NCI-H2196 (cell line): ENCODE data around the gene CROCC2.

Experiments used
- DNase-seq: peaks from one replicate; lab custom pipeline; 2025; ENCODE audit not compliant: unreplicated experiment; lab: John Stamatoyannopoulos, UW

The CROCC2 gene

DNA sequence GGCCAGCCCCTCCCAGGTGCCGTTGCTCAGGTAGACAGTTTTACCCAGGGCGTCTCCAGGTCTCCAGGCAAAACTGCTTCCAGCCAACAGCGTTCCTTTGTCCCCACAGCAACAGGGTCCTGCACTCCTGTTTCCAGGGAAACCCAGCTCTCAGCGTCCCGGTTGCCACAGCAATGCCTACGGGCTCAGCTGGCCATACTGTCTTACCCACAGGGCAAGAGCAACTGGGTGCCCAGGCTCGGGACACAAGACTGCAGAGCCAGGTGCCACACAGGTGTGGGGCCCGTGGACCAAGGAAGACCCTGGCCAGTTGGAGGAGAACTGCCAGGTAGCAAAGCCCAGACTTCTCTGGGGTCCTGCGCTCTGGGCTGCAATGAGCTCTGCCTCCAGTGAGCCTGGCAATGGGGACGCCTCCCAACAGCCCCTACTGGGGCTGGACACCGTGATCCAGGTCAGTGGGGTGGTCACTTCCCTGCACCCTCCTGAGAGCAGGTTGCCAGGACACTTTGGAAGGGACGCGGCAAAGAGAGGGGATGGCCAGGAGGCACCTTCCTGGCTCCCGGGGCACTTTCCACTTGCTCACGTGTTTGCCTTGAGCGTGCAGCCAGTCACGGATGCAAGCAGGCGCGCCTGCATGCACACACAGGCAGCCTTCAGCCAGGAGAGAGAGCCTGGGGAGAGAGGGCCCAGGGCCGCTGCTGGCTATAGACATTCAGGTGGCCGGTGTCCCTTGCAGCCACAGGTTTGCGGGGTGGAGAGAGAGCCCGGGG, at the start of gene CROCC2:
Gene CROCC2 (plus strand): TSS at position 196 of the 770 bp plus-strand sequence. CDS start 178 bp downstream, at position 374.
- no peak for DNase-seq

DNA sequence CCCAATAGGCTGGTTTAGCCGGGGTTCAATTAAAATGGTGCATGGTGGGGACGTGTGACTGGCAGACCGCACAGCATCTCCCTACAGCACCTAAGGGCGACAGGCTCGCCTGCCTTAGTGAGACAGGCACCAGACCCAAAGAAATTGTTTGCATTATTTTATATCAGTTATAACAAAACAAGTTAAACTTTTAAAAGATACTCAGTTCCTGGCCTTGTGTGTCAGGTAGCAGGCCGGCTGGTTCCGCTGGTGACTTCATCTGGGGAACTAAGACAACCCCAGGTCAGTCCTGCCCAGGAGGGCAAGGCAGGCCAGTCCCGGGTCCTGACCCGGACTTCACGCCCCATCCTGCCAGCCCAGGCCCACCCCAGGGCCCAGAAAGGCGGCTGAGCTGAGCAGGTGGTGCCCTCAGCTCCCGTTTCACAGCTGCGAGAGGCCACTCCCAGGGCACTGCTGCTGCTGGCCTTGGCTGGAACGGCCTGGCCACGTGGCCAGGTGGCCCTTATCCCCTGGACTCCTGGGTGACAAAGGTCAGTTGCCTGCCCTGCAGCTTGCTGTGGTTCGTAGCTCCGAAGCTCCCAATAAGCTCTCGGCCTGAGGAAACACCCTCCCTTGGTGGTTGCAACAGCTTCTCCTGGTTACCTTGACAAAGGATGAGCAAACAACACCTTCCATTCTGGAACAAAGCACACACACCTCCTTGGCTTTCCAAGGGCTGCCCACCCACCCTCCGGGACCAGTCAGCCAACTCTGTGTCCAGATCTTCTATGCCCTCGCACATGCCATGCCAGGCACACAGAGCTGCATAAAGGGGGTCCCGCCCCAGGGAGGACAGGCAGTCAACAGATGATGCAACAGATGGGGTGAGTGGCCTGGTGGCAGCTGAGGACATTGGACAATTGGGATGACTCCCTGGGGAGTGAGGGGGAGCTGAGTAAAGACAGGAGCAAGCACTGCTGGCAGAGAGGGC, 48.8 kb upstream of the CROCC2 start:
- peak; percentile 67 for DNase-seq

DNA sequence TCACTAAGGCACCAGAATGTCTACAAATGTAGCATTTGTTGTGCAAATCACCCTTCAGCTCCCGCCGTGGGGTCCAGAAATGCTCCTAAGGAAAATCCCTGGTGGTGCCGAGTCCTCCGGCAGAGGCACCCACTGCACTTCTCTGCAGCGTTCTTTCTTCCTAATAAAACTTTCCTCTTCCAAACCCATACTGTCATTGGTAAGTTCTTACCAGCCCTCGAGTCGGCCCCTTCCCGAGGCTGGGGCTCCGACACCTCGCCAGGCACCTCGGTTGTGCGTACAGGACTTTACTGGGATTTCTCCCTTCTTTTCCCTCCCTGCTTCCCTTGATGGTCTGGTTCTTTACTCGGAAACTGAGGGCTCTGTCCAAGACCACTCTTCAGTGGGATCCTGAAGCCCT, 47.8 kb upstream of the CROCC2 start:
- no peak for DNase-seq

DNA sequence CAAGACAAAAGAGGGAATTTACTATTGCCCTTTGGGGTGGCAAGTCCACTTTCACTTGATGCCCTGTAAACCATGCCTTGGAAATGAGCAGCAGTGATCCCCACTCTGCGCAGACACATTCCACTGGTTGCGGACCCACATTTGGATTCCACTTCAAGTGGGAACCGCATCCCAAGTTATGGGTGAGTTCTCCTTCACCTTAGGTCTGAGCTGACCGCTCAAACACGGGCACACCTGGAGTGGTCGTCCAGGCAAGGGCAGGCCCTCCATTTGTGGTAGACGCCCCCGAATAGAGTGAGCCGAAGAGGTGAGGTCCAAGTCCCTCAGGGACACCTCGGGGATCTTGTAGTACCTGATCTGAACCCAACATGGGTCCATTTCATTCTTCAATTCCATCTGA, 47.3 kb upstream of the CROCC2 start:
- no peak for DNase-seq

DNA sequence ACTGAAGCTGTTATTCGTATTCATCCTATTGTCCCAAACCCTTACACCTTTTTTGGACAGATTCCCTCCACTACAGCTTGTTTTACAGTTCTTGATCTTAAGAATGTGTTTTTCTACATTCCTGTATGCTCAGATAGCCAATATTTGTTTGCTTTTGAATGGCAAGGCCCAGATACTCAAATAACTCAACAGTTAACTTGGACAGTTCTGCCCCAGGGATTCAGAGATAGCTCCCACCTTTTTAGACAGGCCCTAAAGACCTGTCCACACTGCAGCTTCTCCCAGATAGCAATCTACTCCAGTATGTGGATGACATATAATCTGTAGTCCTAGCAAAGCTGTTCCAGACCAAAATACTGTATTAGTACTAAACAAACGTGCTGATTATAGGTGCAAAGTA, 44.6 kb upstream of the CROCC2 start:
- no peak for DNase-seq

DNA sequence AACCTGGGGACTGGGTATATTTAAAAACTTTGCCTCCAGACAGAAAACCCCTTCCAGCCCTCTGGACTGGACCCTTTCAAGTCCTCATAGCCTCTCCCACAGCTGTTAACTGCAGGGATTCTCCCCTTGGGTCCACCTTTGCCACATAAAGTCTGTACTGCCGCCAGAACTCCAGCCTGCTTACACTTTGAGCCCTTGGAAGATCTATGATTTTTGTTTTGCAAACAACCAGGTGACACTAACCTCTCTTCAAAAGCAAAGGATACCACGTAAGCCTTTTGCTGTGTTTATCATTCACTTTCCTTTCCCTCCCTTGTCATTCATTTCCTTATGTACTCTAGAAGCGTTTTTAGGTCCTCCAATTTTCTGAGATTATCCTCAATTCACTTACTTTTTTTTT, 41.7 kb upstream of the CROCC2 start:
- DNase-seq = no peak

DNA sequence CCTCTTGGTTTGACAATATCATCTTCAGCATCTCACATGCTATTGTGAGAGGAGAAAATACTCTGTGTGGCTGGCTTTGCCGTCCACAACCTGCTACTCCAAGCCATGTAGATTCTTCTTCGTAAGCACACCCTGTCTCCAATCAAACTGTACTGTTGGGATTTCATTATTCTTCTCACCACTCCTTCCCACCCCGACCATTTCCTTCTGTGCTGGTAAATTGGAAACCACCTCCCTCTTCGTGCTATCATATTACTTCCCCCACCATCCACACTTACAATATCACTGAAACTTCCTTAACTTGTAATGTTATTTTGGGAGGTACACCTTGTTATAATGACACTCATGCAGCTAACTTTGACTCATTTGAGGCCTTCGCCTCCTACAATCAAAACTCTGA, 40.7 kb upstream of the CROCC2 start:
- DNase-seq = no peak

DNA sequence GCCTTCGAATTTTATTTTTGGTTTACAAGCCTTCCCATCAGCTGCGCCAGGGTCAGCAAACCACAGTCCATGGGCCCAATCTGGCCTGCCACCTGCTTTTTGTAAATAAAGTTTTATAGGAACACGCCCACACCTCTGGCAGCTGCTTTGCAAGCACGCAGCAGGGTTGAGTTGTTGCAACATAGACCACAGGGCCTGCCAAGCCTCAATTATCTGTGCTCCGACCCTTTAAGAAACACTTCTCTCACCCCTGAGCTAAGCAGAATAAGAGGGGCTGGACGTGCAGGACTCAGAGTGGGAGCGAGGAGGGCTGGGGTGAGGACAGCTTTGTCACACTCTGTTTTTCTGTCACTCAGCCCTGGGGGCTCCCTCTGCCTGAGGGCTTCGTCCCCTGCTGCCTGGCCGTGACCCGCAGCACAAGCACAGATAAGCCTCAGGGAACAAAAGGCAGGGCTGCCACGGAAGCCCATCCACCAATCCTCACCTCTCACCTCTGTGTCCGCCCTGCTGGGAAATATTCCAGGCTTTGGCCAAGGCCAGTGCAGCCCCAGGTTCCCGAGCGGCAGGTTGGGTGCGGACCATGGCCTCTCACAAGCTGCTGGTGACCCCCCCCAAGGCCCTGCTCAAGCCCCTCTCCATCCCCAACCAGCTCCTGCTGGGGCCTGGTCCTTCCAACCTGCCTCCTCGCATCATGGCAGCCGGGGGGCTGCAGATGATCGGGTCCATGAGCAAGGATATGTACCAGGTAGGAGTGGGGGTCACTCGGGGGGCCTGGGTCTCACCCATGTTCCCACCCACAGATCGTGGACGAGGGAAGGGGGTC, 37.6 kb upstream of the CROCC2 start, which contains the start of gene AGXT:
Gene AGXT (plus strand): TSS at position 539 of the 823 bp plus-strand sequence. CDS start 42 bp downstream, at position 581.
- DNase-seq = peak; percentile 55

DNA sequence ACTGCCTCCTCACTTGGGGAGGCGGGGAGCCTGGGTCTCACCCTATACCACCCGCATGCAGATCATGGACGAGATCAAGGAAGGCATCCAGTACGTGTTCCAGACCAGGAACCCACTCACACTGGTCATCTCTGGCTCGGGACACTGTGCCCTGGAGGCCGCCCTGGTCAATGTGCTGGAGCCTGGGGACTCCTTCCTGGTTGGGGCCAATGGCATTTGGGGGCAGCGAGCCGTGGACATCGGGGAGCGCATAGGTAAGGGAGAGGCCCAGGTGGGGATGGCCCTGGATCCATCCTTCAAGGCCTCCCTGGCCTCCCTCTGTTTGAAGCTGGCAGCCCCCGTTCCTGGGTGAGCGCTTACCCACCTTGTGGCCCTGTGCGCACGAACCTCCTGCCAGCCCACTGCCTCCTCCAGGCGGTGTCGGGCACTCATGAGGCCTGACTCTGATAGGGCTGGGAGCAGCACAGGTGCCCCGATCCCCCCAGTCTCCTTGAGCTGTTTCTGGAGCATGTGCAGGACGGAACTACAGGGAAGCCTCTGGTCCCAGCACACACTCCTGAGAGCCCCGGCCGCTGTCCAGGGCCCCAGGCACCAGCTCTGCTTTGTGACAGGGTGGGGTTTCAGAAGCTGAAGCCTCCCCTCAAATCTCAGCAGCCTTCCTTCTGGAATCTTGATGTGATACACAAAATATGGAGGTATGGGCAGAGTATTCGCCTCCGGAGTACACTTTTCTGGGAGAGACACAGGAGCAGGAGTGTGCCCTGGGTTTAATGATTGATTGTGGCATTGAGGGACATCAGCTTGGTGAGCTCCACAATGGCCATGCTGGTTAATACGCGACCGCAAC, 36.8 kb upstream of the CROCC2 start:
- no peak for DNase-seq

DNA sequence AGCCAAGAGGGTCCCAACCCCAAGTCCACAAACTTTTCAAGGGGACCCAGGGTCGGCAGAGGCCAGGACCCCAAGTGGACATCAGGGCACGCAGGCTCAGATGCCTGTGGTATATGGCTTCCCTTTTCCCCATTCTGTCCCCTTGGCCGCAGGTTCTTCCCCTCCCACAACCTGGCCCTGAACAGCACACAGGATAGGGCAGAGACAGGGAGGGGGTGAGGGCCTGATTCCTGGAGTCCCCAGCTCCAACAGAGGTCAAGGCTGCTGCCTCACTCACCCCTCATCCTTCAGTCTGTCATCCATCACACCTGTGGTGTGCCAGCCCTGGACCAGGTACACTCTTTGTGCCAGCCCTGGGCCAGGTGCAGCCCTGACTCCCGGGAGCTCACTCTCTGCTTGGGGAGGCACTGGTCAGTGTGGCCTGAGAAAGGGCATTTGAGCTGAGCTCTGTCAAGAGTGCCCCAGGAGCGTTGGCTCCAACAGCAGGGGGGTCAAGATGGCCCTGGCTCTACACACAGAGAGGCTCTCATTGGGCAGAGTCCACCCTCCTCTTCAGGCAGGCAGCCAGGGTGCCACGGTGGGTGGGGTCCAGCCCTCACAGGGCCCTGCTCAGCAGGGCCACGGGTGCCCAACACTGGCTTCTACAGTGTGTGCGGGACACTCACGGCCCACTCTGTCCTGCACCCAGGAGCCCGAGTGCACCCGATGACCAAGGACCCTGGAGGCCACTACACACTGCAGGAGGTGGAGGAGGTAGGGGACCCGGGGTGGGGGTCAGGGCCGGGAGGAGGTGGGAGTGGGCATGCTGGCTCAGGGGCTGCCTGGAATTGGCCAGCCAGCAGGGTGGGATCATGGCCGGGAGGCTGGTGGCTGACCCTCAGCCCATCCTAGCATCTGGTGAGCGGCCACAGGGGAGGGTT, 35.9 kb upstream of the CROCC2 start:
- no peak for DNase-seq

DNA sequence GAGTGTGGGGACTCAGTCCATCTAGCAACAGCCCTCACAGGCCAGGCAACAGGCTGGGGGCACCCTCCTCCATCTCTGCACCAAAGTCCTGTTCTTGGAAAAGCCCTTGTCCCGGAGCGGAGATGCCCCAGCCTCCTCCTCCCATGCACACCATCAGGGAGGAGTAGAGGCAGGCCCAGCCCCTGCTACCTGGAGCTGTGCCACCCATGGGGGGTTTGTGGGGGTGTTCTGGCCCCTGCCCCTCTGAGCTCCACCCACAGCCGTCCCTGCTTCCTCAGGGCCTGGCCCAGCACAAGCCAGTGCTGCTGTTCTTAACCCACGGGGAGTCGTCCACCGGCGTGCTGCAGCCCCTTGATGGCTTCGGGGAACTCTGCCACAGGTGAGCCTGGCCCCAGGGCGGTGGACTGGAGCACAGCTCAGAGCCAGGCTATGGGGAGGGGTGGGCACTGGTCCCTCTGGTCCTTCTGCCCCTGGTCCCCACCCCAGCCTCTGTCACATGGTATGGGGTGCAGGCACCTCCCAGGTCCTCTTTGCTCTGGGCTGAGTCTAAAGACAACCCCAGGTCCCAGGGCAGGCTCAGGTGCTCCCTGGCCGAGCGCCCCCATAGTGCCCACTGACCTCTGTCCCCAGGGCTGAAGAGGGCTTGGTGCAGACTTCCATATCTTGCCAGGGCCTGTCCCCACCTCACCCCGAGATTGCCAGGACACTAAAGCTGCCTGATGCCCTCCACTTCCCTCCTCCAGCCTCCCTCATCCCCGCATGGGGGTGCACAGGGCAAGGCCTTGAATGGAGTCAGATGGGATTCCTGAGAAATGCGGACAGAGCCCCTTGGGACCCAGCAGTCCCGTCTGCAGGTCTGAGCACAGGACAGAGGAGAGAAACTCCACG, 34.8 kb upstream of the CROCC2 start:
- no peak for DNase-seq

DNA sequence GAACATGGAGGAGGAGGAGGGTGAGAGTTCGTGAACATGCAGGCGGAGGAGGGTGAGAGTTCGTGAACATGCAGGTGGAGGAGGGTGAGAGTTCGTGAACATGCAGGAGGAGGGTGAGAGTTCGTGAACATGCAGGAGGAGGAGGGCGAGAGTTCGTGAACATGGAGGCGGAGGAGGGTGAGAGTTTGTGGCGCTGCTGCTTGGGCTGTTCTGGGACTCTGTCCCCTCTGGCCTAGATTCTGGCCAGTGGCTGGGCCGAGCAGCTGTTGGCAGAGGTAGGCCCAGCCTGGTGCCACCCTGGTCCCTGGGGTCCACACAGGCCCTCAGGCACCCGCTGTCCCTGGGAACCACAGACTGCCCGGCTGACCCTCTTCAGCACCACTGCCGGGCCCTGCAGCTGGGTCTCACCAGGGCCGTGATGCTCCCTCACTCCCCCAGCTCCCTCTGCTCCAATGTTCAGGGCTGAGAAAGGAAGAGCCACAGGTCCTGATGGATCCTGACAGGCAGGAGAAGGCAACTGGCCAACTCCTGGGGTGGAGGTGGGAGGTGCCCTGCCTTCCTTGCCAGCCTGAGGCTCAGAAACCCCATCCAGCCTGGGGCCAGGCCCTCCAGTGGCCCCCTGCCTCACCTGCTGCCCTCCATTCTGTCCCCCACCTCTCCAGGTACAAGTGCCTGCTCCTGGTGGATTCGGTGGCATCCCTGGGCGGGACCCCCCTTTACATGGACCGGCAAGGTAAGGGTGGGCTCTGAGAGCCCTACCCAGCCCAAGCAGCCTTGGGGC, 33.6 kb upstream of the CROCC2 start:
- no peak for DNase-seq

DNA sequence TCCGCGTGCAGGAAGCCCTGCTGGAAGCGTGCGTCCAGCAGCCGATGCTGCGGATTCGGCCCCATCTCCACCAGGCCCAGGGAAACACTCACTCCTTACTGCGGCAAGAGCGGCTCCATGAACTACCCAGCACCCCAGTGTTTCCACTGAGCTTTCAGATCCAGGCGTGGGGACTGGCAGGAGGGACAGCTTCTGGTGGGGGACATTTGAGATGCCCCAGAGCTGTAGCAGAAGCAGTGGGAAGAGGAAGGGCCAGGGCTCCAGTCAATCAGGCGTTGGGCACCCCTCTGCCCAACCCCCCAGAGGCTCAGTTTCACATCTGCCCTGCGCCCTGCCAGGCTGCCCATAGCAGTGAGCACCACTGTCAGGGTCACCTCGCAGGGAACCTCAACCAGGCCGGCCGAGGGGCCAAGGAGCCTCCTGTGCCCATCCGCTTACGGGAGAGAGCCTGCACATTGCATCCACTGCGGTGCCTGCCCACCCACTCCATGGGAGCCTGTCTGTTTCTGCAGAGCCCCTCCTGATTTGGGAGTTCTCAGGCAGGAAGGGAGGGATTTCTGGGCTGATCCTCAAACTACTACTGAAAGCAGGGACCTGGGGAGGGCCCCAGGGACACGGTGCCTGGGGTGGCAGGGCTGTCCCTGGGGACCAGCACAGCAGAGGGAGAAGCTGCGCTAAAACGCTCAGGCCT, 32.9 kb upstream of the CROCC2 start:
- DNase-seq = no peak

DNA sequence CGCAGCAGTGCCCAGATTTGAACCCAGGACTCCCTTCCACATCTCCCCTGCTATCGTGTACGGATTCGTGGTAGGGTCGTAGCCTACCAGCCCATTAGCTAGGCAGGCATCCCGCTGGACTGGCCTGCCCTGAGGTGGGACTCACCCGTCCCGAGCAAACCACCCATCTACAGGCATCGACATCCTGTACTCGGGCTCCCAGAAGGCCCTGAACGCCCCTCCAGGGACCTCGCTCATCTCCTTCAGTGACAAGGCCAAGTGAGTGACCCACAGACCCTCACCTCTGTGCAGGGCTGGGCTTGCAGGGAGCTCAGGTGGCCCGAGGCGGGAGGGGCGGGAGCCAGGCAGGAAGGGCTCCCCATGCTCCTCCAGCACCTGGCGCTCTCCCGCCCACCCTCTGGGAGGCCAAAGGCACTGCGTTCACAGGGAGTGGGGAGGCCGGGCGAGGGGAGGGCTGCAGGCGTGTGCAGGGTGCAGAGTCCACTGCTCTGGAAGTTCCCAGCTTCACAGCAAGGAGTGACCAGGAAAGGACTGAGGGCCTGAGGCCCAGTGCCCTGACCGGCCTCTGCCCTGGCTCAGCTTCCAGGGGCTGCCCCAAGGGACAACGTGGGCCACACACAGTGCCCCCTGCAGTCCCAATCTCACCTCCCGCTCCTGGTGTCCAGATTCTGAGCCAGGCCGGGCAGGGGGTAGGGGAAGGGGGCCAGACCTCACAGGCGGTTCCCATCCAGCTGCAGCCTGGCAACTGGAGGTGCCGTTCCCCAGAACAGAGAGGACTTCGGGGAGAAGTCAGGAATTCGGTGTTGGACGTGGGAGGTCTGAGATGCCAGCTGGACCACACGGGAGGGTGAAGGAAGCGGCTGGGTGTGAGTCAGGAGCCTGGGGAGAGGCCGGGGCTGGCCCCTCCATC, 32.1 kb upstream of the CROCC2 start:
- DNase-seq = no peak

DNA sequence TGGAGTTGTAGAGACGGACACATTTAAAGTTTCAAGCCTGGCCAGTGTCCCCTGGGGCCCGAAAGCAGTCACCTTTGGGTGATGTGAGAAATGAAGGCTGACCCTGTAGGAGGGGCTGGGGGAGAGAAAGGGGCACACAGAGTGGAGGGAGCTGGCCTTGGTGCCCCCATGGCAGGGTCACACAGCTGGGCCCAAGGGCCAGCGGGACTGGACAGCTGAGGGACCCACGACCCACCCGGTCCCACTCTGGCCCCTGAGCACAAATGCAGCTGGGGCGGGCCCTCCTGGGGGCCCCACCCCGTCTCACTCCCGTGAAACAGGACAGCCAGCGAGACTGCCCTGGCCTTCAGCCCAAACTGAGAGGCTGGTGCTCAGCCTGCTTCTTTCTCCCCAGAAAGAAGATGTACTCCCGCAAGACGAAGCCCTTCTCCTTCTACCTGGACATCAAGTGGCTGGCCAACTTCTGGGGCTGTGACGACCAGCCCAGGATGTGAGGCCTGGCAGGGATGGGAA, 31.4 kb upstream of the CROCC2 start:
- no peak for DNase-seq
